CD14-positive monocyte (primary cell): ENCODE results near the gene TRPM8. TPM values are rescaled to one million over a fixed set of nuclear protein-coding genes. Genes with fewer than 3 reads are reported as not detected.

Experiments used
- DNase-seq, 3 donors: peaks; one replicate each; pipeline ENCODE4 v3.0.0-alpha.2; 2011 to 2022
- H2AFZ ChIP-seq: 2 replicates; pipeline ENCODE4 v1.6.0; 2012; ENCODE audit warnings: mild to moderate bottlenecking, low read depth, low read length, inconsistent platforms; ENCODE audit not compliant: insufficient read depth, poor library complexity, severe bottlenecking
- H3K27ac ChIP-seq, 2 donors: 1 replicate in 1 of 2; 2 replicates in 1 of 2; pipeline ENCODE4 v1.5.1; 2012 to 2013; ENCODE audit warnings: low read length in 2 of 2, control low read depth in 1 of 2, inconsistent platforms in 1 of 2, low read depth in 1 of 2, mild to moderate bottlenecking in 1 of 2
- H3K27me3 ChIP-seq, 2 donors: one replicate each; pipeline versions ENCODE4 v1.6.0 to v1.6.1; 2011 to 2013; ENCODE audit warnings: low read length in 2 of 2; ENCODE audit not compliant: control insufficient read depth in 2 of 2, insufficient read depth in 2 of 2
- H3K36me3 ChIP-seq, 2 donors: replicated peaks in 1 of 2; 1 replicate in 1 of 2; 2 replicates in 1 of 2; pipeline versions ENCODE4 v1.5.1 to v1.6.1; 2012 to 2013; ENCODE audit warnings: low read length in 2 of 2, control low read depth in 1 of 2, inconsistent platforms in 1 of 2, mild to moderate bottlenecking in 1 of 2; ENCODE audit not compliant: insufficient read depth in 2 of 2, control insufficient read depth in 1 of 2
- H3K4me1 ChIP-seq, 2 donors: 1 replicate in 1 of 2; 2 replicates in 1 of 2; pipeline versions ENCODE4 v1.5.1 to v1.6.1; 2012 to 2013; ENCODE audit warnings: low read length in 2 of 2, control low read depth in 1 of 2, inconsistent platforms in 1 of 2, mild to moderate bottlenecking in 1 of 2, moderate library complexity in 1 of 2; ENCODE audit not compliant: insufficient read depth in 2 of 2, control insufficient read depth in 1 of 2
- H3K4me2 ChIP-seq: replicated peaks from 2 replicates; pipeline ENCODE3; 2012; ENCODE audit warnings: low read length, moderate library complexity, mild to moderate bottlenecking; ENCODE audit not compliant: poor library complexity, severe bottlenecking; ENCODE audit errors: extremely low read depth
- H3K4me3 ChIP-seq, 3 experiments: fragments of 200-600 bp in 1 of 3; sonication (generic) in 1 of 3; replicated peaks in 1 of 3; 1 replicate in 2 of 3; 2 replicates in 1 of 3; pipeline ENCODE4 v1.5.1; 2011 to 2013; ENCODE audit warnings: low read length in 3 of 3, mild to moderate bottlenecking in 3 of 3, control low read depth in 2 of 3, low read depth in 2 of 3, inconsistent platforms in 1 of 3, moderate library complexity in 1 of 3
- H3K79me2 ChIP-seq: 2 replicates; pipeline ENCODE4 v1.6.0; 2012; ENCODE audit warnings: mild to moderate bottlenecking, control low read depth, inconsistent platforms, low read length, moderate library complexity; ENCODE audit not compliant: insufficient read depth
- H3K9ac ChIP-seq: 2 replicates; pipeline ENCODE4 v1.6.0; 2017; ENCODE audit warnings: low read length, mild to moderate bottlenecking; ENCODE audit not compliant: insufficient read depth, poor library complexity, severe bottlenecking
- H3K9me3 ChIP-seq, 2 donors: replicated peaks in 1 of 2; 1 replicate in 1 of 2; 2 replicates in 1 of 2; pipeline versions ENCODE4 v1.5.1 to v1.6.1; 2012 to 2013; ENCODE audit warnings: low read length in 2 of 2, control low read depth in 1 of 2; ENCODE audit not compliant: control insufficient read depth in 1 of 2, insufficient read depth in 1 of 2
- H4K20me1 ChIP-seq: 2 replicates; pipeline ENCODE4 v1.6.0; 2012; ENCODE audit warnings: mild to moderate bottlenecking, low read length, control low read depth, moderate library complexity; ENCODE audit not compliant: insufficient read depth
- H3K27ac Mint-ChIP-seq, 7 donors: one replicate each; pipeline ENCODE4 v1.8.0; 2020; ENCODE audit warnings: mild to moderate bottlenecking in 7 of 7, mixed read lengths in 7 of 7, moderate library complexity in 6 of 7, inconsistent platforms in 2 of 7
- H3K27me3 Mint-ChIP-seq, 3 donors: one replicate each; pipeline ENCODE4 v1.8.0; 2021 to 2022; ENCODE audit warnings: low read depth in 3 of 3, mild to moderate bottlenecking in 3 of 3, mixed read lengths in 3 of 3, moderate library complexity in 3 of 3, inconsistent platforms in 1 of 3
- H3K36me3 Mint-ChIP-seq, 2 donors: one replicate each; pipeline ENCODE4 v1.8.0; 2020; ENCODE audit warnings: mixed read lengths in 2 of 2, inconsistent platforms in 1 of 2, mild to moderate bottlenecking in 1 of 2
- H3K4me1 Mint-ChIP-seq: one replicate; pipeline ENCODE4 v1.8.0; 2020; ENCODE audit warnings: mild to moderate bottlenecking, mixed read lengths
- H3K4me3 Mint-ChIP-seq, 2 donors: one replicate each; pipeline ENCODE4 v1.8.0; 2020; ENCODE audit warnings: mild to moderate bottlenecking in 2 of 2, mixed read lengths in 2 of 2, moderate library complexity in 1 of 2
- H3K9me3 Mint-ChIP-seq, 7 donors: one replicate each; pipeline ENCODE4 v1.8.0; 2020 to 2022; ENCODE audit warnings: mixed read lengths in 7 of 7, mild to moderate bottlenecking in 6 of 7, moderate library complexity in 6 of 7, inconsistent platforms in 2 of 7
- CTCF ChIP-seq: fragments of 200-600 bp; IDR thresholded peaks from one replicate; pipeline ENCODE4 v1.8.0; 2022; ENCODE audit warnings: antibody characterized with exemption, mild to moderate bottlenecking
- WGBS: methylation state at CpG from one replicate; pipeline ENCODE4 v1.1.5; 2013; ENCODE audit warnings: missing lambda C conversion rate; ENCODE audit not compliant: insufficient coverage; 5-methylcytosine and 5-hydroxymethylcytosine counted together
- intact Hi-C, 2 donors: fragments of 100-400 bp; cut with micrococcal nuclease; formaldehyde crosslinking; loops; one replicate each; pipeline versions ENCODE4 v1.15.0 to v1.15.1; 2023
- polyA plus RNA-seq, 3 donors: library from polyadenylated mRNA; depleted of rRNA in 1 of 3; unstranded in 2 of 3; stranded (reverse) in 1 of 3; fragments of 300-500 nt in 2 of 3; fragments of >200 nt in 1 of 3; fragmentation: Illumina TruSeq in 2 of 3; gene quantifications; 1 replicate in 2 of 3; 2 replicates in 1 of 3; pipeline ENCODE4 v1.2.3, GENCODE V29; 2012 to 2021

Gene TRPM8
- polyA plus RNA-seq, 3 donors: not detected

- WGBS: no CpG with 5 or more reads among the region's 1 CpG
- DNase-seq: no peak
- no peak overlapping the region for H2AFZ ChIP-seq
Measured at GRCh38 chr2:233919319-233919718, 2.1 kb downstream of the TRPM8 start.

GRCh38 chr2:233919938-233920337, 2.8 kb downstream of the TRPM8 start:
- H3K4me2 ChIP-seq: no peak overlapping the region
- no peaks in the 10 kb centered on the region for H4K20me1 ChIP-seq
- no peak for TF ChIP-seq CTCF
- intact Hi-C loops: no loop called here
- H3K9me3 ChIP-seq: no peaks in the 10 kb centered on the region
- no peak overlapping the region for H3K27ac ChIP-seq
- peaks cover 0 to 3% of the 10 kb centered on the region in 2 donors for H3K27me3 ChIP-seq
- H3K27ac Mint-ChIP-seq: no peak overlapping the region
- no peaks in the 10 kb centered on the region for H3K4me1 Mint-ChIP-seq
- peaks cover 0 to 3% (median 0%) of the 10 kb centered on the region in 7 donors for H3K9me3 Mint-ChIP-seq
- no peak overlapping the region for H3K4me3 Mint-ChIP-seq
- H3K36me3 Mint-ChIP-seq: no peaks in the 10 kb centered on the region
- H3K27me3 Mint-ChIP-seq: peaks cover 8 to 17% (median 9%) of the 10 kb centered on the region in 3 donors
- 80% methylated on average over 1 of the region's 3 CpGs for WGBS
- DNase-seq: no peak
- no peak overlapping the region for H2AFZ ChIP-seq
- H3K9ac ChIP-seq: no peak overlapping the region
- no peaks in the 10 kb centered on the region for H3K36me3 ChIP-seq
- H3K4me1 ChIP-seq: no peaks in the 10 kb centered on the region
- no peak overlapping the region for H3K4me3 ChIP-seq
- no peaks in the 10 kb centered on the region for H3K79me2 ChIP-seq

More at GRCh38 chr2:233919319-233919718, 2.1 kb downstream of the TRPM8 start:
- no peaks in the 10 kb centered on the region for H3K4me1 Mint-ChIP-seq
- H3K79me2 ChIP-seq: no peaks in the 10 kb centered on the region
- H3K4me3 ChIP-seq: no peak overlapping the region
- no peaks in the 10 kb centered on the region for H3K4me1 ChIP-seq
- H3K27ac ChIP-seq: no peak overlapping the region
- no peaks in the 10 kb centered on the region for H3K36me3 ChIP-seq
- peaks cover 0 to 3% (median 0%) of the 10 kb centered on the region in 7 donors for H3K9me3 Mint-ChIP-seq
- no peak overlapping the region for H3K9ac ChIP-seq
- intact Hi-C loops: no loop called here
- no peaks in the 10 kb centered on the region for H3K9me3 ChIP-seq
- no peak overlapping the region for H3K4me2 ChIP-seq
- peaks cover 0 to 3% of the 10 kb centered on the region in 2 donors for H3K27me3 ChIP-seq
- no peaks in the 10 kb centered on the region for H4K20me1 ChIP-seq
- H3K36me3 Mint-ChIP-seq: no peaks in the 10 kb centered on the region
- H3K27ac Mint-ChIP-seq: no peak overlapping the region
- no peak for TF ChIP-seq CTCF
- no peak overlapping the region for H3K4me3 Mint-ChIP-seq
- H3K27me3 Mint-ChIP-seq: peaks cover 2 to 17% (median 9%) of the 10 kb centered on the region in 3 donors
